Measurements from ENCODE around the gene MCM3AP. TPM values are rescaled to one million over a fixed set of nuclear protein-coding genes. Genes with fewer than 3 reads are reported as not detected.

The MCM3AP gene
- total RNA-seq, 1 experiment from 2014 or later = 88.4 TPM

DNA sequence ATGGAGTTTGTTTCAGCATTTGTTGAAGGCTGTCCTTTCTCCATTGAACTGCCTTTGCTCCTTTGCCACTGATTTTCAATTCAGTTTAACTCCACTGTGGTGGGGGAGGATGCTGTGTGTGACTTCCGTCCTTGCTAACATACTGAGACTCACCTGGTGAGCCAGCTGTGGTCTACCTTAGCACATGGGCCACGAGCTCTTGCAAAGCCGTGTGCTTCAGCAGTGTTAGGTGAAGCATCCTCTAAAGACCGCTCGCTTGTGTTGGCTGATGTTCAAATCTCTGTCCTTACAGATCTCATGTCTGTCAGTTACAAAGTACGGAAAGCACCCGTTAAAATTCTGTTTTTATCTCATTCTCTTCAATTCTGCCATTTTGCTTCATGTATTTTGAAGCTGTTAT is 97.6 kb downstream of the MCM3AP start:
- POLR2A ChIA-PET = no interaction called here
- H3K27ac ChIP-seq (ENCODE audit: low read depth, low read length) = no peak overlapping the region

More for the DNA sequence above, 97.6 kb downstream of the MCM3AP start:
- H3K79me2 ChIP-seq (ENCODE audit: insufficient read depth, low read length) = no peaks in the 10 kb centered on the region
- H3K9ac ChIP-seq (ENCODE audit: low read length) = no peak overlapping the region
- no peaks in the 10 kb centered on the region for H4K20me1 ChIP-seq (ENCODE audit: insufficient read depth)
- H3K9me2 ChIP-seq (ENCODE audit: insufficient read depth) = no peaks in the 10 kb centered on the region
- H3K27me3 ChIP-seq (ENCODE audit: insufficient read depth, low read length) = no peaks in the 10 kb centered on the region
- intact Hi-C loops (cut with micrococcal nuclease) = no loop called here
- H3K4me1 ChIP-seq (ENCODE audit: control insufficient read depth in 1 of 2, insufficient read depth in 2 of 2, low read length in 2 of 2) = peaks cover 14 to 19% of the 10 kb centered on the region in 2 experiments
- H3K9me3 ChIP-seq (ENCODE audit: control insufficient read depth in 1 of 2, insufficient read depth in 1 of 2, low read depth in 1 of 2, low read length in 2 of 2) = no peaks in the 10 kb centered on the region
- H3K4me2 ChIP-seq (ENCODE audit: low read length) = peak overlapping the region; percentile 61
- no peak overlapping the region for H2AFZ ChIP-seq (ENCODE audit: low read depth, low read length, poor library complexity, severe bottlenecking)
- no peaks in the 10 kb centered on the region for H3K36me3 ChIP-seq (ENCODE audit: control insufficient read depth in 1 of 2, insufficient read depth in 2 of 2, low read length in 2 of 2)
- BruUV-seq (replicated peaks) = no TSS peak
- DNase-seq (ENCODE audit: low read depth, low spot score) (no peak), ATAC-seq (no peak)
- ChIA-PET RAD21 (ENCODE audit: low non-redundant PET in 1 of 2, low total read pairs in 2 of 2, uncharacterized antibody in 2 of 2, unreplicated experiment in 2 of 2) (no interaction called here), CTCF (no interaction called here)
- no peak overlapping the region for H3K4me3 ChIP-seq (replicated peaks in 1 of 2; ENCODE audit: low read depth in 1 of 2, low read length in 2 of 2)
- TF ChIP-seq SIN3A (IDR thresholded peaks at IDR 0.05; ENCODE audit: low read depth) (no peak), EGR1 (IDR thresholded peaks at IDR 0.05; ENCODE audit: low read depth) (no peak), ATF3 (IDR thresholded peaks at IDR 0.05) (no peak), MAX (IDR thresholded peaks at IDR 0.05) (no peak), EZH2phosphoT487 (IDR thresholded peaks at IDR 0.05; ENCODE audit: borderline replicate concordance) (no peak), SRF (IDR thresholded peaks at IDR 0.05; ENCODE audit: low read depth) (no peak), ZNF274 (IDR thresholded peaks at IDR 0.05; ENCODE audit: low read depth, low read length) (no peak), RAD21 (IDR thresholded peaks at IDR 0.05; ENCODE audit: low read depth) (no peak), POLR2A (IDR thresholded peaks at IDR 0.05; ENCODE audit: borderline replicate concordance, extremely low read depth, insufficient read depth, insufficient read length) (no peak), ZFX (IDR thresholded peaks at IDR 0.05) (no peak), ELF1 (IDR thresholded peaks at IDR 0.05; ENCODE audit: borderline replicate concordance, low read depth) (no peak), EZH2 (IDR thresholded peaks at IDR 0.05) (no peak), REST (IDR thresholded peaks at IDR 0.05; ENCODE audit: low read depth) (no peak)
